NK-92 (cell line): ENCODE measurements around the gene VAMP4.
A peak's percentile ranks its signal among the peaks of the same experiment; 100 is the strongest.

ENCODE experiments used
- DNase-seq: peaks from one replicate; lab custom pipeline; 2025; ENCODE audit not compliant: unreplicated experiment; lab: John Stamatoyannopoulos, UW

Gene VAMP4, protein sequence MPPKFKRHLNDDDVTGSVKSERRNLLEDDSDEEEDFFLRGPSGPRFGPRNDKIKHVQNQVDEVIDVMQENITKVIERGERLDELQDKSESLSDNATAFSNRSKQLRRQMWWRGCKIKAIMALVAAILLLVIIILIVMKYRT

DNA sequence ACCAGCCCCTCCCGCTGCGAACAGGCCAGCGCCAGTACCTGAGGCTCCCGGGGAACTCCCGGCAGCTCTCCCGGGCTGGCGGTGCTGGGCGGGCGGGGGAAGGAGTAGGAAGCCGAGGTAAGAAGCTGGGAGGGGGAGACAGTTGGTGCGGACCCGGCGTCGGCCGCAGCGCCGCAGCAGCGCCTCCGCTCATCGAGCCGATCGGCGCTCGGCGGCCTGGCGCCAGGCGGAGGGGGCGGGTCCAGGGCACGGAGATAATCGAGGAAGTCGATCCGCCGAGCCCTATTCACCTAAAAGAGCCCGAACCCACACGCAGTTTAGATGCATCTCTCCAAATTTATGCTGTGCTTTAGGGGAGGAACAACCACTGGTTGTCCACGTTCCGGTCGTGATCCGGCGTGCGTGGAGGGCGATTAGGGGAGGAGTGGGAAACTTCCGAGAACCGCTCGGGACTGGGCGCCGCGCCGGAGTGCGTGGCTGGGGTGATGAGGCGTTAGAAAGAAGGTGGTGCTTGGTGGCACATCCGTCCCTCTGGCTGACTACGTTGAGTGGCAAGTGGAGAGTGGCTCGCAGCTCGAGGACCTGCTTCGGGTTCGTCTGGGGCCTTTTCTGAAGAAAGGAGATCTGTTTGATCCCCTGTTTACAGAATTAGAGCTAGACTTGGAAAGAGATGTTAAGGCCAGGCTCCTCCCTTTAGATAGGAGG, at the start of gene VAMP4:
Gene VAMP4 (minus strand): TSS at position 194 of the 705 bp plus-strand sequence. CDS start 3,651 bp downstream, outside the sequence.
- no peak for DNase-seq

DNA sequence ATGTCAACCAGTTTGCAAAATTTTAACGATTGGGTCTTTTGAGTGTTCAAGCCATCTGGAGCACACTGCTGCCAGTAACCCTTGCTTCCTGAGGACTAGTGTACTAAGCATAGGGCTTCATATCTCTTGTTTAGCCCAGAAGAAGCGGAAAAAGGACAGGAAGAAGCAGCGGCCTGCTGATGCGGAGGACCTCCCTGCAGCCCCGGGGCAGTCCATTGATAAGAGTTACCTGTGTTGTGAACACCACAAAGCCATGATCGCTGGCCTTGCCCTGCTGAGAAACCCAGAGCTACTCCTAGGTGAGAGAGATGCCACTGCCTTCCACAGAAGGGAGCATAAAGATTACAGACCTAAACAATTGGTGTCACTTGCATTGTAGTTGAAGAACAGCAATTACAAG, 48.5 kb upstream of the VAMP4 start:
- no peak for DNase-seq

DNA sequence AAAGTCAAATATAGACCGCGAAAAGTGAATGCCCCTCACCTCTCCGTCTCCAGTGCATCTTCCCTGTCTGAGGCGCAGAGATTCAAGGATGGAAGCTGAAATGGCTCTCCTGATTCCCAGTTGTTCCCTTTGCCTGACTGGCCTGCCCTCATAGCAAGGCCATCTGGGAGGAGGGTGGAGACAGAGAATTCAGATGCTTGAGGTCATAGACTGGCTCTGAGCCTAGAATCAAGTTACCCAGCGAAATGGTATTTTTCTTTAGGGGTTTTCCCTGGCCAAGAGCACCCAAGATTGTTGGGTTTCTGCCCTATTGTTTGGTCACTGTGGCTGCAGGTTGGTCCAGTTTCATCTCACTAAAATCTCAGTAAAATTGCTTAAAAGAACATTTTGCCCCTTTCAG, 46.8 kb upstream of the VAMP4 start:
- DNase-seq, result no peak

DNA sequence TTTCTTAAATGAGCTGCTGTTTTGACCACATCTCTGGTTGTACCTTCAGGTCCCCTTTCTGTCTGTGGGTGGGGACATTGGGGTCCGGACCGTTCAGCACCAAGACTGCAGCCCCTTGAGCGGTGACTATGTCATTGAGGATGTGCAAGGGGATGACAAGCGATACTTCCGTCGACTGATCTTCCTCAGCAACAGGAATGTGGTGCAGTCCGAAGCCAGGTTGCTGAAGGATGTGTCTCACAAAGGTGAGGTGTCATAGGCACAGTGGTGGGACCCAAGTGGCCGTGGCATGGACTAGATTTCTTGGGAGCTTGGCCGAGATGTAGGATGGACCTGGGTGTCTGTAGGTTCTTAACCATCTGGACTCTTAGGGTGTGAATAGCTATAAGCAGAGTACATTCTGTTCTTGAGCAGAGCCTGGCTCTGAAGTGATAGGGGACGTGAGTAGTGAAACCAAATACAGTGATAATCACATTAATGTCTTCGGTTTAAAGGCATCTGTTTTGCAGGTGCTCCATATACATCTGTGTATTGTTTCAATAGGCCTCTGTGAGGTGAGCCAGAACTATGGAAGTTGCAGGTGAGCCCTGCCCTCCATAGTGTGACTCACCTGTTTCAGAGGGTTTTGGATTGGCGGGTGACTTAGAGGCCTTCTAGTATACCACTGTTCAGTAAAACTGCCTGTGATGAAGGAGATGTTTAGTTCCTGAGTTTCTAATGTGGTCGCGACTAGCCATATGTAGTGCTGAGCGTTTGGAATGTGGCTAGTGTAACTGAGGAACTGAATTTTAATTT, 46.0 kb upstream of the VAMP4 start:
- DNase-seq, result no peak

DNA sequence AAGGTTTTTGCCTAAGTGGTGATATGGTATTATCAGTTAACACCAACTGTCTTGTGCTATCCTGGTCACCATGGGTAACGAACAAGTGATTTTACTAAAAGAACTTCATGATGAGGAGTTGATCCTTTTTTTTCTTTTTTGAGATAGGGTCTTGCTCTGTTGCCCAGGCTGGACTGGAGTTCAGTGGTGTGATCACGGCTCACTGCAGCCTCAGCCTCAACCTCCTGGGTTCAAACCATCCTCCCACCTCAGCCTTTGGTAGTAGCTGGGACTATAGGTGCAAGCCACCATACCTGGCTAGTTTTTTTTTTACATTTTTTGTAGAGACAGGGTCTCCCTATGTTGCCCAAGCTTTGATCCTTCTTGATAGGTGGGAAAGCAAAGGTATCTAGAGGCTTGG, 44.7 kb upstream of the VAMP4 start:
- DNase-seq, result no peak

DNA sequence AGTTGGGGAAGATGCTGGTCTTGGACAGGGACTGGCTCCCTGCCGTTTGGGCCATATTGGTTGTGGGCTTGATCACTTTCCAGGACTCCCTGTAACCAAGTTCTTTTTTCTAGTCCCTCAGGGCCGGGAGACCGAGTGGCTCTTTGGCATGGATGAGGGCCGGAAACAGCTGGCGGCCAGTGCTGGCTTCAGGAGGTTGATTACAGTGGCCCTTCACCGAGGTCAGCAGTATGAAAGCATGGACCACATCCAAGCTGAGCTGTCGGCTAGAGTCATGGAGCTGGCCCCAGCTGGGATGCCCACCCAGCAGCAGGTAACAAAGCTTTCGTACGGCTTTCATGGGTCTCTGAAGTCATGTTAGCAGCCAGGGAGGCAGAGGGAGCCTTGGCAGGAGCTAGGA, 43.9 kb upstream of the VAMP4 start:
- no peak for DNase-seq

DNA sequence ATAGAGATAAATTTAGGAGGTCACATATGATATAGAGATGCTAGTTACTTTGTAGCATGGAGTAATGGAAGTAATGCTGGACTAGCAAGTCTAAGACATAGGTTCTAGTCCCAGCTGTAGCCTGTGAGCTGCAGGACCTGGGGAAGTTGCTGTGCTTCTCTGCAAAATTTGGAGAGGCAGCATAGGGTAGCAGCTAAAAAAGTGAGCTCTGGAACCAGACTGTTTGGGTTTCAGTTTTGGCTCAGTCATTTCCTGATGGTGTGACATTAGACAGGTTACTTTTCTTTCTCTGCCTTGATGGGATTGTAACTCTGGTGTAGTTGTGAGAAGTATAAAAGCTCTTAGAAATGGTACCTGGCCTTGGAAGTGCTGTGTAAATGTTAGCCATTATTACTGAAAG, 42.9 kb upstream of the VAMP4 start:
- DNase-seq, result no peak

DNA sequence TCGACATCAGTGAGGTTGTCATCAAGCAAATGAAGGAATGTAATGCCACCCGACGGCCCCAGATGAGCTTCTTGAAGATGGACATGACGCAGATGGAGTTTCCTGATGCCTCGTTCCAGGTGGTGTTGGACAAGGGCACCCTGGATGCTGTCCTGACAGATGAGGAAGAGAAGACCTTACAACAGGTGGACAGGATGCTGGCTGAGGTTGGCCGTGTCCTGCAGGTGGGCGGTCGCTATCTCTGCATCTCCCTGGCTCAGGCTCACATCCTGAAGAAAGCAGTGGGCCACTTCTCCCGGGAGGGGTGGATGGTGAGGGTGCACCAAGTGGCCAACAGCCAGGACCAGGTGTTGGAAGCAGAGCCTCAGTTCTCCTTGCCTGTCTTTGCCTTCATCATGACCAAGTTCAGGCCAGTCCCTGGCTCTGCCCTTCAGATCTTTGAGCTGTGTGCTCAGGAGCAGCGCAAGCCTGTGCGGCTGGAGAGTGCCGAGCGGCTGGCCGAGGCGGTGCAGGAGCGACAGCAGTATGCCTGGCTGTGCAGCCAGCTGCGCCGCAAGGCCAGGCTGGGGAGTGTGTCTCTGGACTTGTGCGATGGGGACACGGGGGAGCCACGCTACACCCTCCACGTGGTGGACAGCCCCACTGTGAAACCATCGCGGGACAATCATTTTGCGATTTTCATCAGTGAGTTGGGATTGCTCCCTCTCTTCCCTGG, 42.1 kb upstream of the VAMP4 start:
- DNase-seq, result no peak

DNA sequence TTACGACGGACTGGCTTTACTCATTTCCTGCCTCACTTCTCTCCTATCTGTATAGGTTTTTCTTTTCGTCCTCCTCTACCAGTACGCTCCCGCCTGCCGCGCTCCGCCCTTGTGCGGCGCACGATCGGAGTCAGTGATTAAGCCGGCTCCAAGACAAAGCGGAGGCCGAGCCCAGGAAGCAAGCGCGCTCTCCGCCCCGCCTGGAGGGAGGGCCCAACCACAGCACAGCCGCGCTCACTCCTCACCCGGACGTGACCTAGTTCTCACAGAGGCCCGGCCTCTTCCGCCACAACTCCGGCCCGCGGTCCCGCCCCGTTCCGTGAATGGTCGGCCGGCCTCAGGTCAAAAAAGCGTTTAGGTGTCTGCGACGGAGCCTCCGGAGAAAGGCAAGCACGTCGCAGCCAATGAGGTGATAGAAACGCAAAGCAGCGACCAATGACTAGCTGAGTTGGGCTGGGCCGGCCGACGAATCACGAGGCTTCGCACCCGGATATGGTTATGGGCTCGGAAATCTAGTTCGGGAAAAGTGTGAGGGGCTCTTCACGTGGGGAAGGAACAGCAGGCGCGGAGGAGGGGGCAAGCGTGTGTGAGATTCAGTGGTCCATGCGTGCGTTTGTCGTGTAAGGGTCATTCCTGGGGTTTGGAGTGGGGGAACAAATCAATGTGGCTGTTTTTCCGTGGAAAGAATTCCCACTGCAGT, 39.5 kb upstream of the VAMP4 start, which contains the start of gene METTL13:
Gene METTL13 (plus strand): TSS at position 485 of the 700 bp plus-strand sequence. CDS start 308 bp downstream, outside the sequence.
- peak; percentile 98 for DNase-seq

DNA sequence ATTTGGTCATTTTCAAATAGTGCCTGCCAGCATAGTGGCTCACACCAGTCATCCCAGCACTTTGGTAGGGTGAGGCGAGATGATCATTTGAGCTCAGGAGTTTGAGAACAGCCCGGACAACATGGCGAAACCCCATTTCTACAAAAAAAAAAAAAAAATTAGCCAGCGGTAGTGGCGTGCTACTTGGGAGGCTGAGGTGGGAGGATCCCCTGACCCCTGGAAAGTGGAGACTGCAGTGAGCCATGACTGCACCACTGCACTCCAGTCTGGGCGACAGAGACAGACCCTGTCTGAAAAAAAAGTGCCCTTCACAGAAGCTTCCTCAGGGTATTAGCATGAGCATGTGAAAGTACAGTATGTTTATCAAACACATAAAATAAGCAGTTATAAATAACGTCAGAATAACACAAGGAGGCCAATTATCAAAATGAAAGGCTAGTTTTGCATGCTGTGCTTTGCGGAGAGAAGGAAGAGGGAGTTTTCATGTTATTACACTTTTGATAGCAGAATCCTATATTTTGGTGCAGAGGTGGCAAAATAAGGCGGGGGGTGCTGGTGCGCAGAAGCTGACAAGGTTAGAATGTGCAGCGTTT, 38.8 kb upstream of the VAMP4 start:
- no peak for DNase-seq

DNA sequence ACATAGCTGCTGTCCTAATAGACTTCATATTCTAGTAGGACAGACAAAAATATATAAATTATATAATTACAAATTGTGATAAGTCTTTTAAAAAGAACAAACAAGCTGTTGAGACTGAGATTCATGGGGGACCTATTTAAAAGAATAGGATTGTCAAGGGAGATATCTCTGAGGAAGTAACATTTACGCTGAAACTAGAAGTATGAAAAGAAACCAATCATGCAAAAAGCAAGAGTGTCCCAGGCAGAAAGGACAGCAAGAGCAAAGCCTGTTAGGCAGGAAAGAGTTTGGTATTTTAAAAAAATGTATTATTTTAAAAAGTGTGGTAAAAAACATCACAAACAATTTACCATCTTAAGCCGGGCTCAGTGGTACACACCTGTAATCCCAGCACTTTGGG, 30.4 kb upstream of the VAMP4 start:
- DNase-seq, result no peak

DNA sequence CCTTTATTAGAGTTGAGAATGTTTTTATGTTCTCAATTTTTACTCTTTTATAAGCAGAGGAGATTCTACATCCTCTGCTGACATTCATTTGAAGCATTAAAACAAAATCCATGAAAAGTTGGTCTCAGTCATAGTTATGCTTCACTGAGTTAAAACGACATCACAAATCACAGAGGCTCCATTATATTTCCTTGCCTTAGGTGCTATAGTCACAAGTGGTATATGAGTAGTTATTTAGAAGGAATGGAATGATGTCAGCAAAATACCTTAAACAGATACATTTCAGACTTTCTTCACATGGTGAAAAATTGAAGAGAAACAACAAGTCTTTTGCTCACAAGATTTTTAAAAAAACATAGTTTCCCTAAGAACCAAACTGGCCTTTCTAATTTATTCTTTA, 27.9 kb upstream of the VAMP4 start:
- DNase-seq, result no peak

DNA sequence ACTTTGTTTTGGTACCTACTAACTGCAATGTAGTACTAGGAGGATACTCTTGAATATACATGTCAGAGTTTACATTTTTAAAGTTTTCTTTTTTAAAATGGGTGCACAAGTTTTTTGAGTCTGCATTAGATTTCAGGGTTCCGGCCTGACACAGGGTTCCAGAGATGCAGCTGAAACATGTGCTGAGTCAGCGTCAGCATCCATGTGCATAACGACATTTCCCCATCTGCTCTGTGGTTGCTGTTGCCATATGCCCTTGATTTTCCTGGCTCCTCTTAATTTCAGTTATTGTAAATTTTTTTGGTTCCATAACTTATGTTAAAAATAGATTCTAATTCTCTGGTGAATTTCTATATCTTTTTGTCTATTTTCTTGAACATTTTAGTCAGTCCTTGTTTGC, 27.3 kb upstream of the VAMP4 start:
- DNase-seq, result no peak

DNA sequence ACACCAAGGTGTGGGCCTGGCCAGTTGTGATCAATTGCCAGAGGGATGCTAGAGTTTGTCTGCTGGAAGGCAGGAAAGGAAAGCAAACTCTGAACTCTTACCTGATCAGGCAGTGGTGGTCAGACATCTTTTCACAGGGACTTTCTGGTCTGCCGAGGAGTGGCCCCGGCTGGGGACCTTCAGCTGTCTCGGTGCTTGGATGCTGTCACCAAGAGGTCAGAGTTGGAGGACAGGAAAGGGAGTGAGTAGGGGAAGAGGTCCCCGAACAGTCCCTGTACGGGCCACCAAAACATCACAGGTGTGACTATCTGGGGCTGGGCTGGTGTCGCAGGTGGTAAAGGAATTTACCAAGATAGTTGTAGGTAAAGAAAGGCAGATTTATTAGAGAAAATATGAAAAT, 21.9 kb upstream of the VAMP4 start:
- DNase-seq, result no peak

DNA sequence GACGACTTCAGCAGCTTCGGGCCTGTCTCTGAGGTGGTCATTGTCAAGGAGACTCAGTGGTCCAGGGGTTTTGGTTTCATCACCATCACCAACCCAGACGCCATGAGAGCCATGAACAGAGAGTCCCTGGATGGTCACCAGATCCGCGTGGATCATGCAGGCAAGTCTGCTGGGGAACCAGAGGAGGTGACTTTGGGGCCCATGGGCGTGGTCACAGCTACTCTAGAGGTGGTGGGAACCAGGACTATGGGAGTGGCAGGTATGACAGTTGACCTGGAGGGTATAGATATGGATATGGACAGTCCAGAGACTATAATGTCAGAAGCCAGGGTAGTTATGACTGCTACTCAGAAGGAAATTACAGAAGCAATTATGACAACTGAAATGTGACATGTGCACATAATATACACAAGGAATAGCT, 20.3 kb upstream of the VAMP4 start:
- no peak for DNase-seq

DNA sequence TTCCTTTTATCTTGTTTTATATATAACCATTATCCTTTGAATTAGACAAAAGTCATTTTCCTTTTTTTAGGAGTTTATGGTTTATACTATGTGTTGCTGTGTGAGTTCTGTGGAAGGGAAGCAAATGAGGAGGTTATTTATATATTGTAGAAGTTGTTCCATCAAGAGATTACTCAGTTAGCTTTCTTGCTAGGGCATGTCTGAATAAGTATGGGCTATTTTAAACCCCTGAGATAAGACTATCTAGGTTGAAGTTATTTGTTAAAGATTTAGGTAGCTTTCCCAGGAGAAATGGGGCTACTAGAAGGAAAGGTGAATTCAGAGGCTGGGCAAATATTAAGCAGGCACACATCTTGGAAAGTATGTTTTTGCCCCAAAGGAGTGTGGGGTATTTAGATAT, 16.1 kb upstream of the VAMP4 start:
- DNase-seq, result no peak

DNA sequence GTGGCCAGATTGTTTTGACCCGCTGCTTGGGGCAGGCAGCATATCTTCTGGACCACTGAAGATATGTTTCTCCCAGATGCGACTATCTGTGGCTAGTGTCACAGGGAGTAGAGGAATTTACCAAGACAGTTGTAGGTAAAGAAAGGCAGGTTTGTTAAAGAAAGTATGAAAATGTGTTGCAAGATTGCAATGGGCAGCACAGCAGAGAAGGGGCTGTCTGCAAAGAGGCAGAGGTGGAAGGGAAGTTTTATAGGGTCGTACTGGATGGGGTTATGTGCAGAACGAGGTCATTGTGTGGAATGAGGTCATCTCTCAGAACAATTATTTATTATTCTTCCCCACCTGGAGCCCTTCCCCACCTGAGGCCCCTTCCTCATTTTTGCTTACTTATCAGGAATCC, 15.0 kb upstream of the VAMP4 start:
- no peak for DNase-seq

DNA sequence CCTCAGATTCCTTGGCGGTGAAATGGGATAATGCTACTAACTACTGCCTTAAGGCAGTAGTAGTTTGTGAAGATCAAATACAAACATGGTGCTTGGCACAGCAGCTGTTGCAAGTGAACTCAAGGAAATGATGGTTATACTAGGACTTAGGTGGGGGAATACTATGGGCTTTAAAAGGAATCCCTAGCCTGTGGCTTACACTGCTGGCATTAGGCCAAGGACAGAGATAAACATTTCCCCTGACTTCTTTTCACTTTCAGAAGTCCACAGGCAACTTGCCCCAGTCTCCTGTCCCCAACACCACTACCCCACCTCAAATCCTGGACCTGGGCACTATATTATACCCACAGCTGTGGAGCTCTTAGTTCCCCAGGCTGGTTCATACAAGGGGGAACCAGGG, 13.1 kb upstream of the VAMP4 start:
- no peak for DNase-seq

DNA sequence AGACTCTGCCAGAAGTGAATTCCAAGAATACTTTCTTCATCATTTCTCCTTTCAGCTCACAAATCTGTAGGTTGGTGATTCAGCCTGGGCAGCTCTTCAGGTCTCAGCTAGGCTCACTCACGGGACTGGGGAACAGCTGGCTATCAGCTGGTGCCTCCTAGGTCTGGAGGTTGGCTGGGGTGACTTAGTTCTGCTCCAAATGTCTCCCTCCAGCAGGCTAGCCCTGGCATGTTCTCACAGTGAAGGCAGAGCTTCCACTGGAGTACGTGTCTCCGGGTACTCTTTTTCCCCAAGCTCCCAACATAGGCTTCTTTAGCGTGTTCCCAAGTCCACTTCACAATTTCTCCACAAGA, 12.5 kb upstream of the VAMP4 start:
- no peak for DNase-seq

DNA sequence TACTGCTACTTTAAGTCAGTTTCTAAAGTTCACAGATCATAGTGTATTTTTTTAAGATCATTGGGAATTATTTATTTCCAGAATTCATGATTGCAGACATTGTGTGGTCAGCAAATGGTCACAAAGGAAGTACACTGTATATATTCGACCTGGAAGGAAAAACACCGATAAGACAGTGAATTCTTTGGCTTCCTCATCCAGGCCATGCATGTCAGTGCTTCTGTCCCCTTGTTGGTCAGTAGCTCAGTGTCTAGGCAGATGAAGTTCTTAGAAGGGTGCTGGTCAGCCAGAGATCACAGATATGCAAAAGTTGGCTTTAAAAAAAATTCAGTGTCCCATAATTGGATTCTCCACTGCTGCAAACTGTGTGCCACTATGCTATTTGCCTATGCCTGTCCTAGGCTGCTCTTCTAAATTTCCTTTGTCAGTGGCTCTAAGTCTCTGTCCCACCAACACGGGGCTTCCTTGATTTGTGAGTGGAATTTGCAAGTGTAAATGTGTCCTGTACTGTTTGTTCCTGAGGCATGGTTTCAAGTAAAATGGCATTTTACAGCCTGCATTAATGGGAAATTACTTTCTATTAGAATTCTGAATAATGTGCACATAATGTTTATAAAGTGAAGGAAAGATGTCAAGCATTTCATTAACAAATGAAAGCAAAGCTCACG, 12.0 kb upstream of the VAMP4 start:
- no peak for DNase-seq
